ENCODE measurements around the gene DUS2. TPM values are rescaled to one million over a fixed set of nuclear protein-coding genes. Genes with fewer than 3 reads are reported as not detected.

Gene DUS2
- total RNA-seq, 1 donor from 2014 or later: 22.9 TPM

DNA sequence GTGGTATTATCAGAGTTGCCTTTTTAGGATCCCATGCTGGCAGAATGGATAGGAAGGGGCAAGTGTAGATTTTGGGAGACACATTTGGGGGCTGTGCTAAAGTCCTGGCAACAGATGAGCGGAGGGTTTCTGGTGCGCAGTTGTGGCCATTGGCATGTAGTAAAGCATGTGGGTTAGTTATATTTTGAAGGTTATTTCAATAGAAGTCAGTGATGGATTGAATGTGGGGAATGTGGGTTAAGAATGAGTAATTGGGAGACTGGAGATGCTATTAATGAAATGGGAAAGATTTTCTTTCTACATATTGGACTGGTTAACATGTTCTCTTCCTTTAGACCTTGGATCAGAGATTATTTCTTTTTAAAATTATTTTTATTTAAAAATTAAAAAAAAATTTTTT is 10.0 kb downstream of the DUS2 start:
- Mint-ChIP-seq H3K4me3 (no peak overlapping the region), H3K36me3 (peaks cover 6% of the 10 kb centered on the region), H3K4me1 (no peaks in the 10 kb centered on the region), H3K9me3 (no peaks in the 10 kb centered on the region), H3K27me3 (ENCODE audit: insufficient read depth, low read depth) (no peaks in the 10 kb centered on the region), H3K27ac (no peak overlapping the region)
- H3K36me3 ChIP-seq: no peaks in the 10 kb centered on the region
- TF ChIP-seq EZH2 (IDR thresholded peaks at IDR 0.05) (no peak), EZH2phosphoT487 (IDR thresholded peaks at IDR 0.05) (no peak)
- TF ChIP-seq, protein P1, sequence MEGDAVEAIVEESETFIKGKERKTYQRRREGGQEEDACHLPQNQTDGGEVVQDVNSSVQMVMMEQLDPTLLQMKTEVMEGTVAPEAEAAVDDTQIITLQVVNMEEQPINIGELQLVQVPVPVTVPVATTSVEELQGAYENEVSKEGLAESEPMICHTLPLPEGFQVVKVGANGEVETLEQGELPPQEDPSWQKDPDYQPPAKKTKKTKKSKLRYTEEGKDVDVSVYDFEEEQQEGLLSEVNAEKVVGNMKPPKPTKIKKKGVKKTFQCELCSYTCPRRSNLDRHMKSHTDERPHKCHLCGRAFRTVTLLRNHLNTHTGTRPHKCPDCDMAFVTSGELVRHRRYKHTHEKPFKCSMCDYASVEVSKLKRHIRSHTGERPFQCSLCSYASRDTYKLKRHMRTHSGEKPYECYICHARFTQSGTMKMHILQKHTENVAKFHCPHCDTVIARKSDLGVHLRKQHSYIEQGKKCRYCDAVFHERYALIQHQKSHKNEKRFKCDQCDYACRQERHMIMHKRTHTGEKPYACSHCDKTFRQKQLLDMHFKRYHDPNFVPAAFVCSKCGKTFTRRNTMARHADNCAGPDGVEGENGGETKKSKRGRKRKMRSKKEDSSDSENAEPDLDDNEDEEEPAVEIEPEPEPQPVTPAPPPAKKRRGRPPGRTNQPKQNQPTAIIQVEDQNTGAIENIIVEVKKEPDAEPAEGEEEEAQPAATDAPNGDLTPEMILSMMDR (IDR thresholded peaks at IDR 0.05): no peak
- H3K79me2 ChIP-seq (ENCODE audit: low read depth): no peaks in the 10 kb centered on the region
- no peak overlapping the region for H3K4me2 ChIP-seq
- H3K4me3 ChIP-seq: no peak overlapping the region
- no peak overlapping the region for H2AFZ ChIP-seq (replicated peaks)
- no peak for DNase-seq (ENCODE audit: low spot score)
- no peak overlapping the region for H3K27ac ChIP-seq
- no peaks in the 10 kb centered on the region for H3F3A ChIP-seq (ENCODE audit: low read depth)
- H3K27me3 ChIP-seq: no peaks in the 10 kb centered on the region
- no peaks in the 10 kb centered on the region for H3K9me3 ChIP-seq (ENCODE audit: low read depth)
- H3K4me1 ChIP-seq: no peaks in the 10 kb centered on the region
- no peak overlapping the region for H3K9ac ChIP-seq
- no peaks in the 10 kb centered on the region for H4K20me1 ChIP-seq (ENCODE audit: low read depth)

DNA sequence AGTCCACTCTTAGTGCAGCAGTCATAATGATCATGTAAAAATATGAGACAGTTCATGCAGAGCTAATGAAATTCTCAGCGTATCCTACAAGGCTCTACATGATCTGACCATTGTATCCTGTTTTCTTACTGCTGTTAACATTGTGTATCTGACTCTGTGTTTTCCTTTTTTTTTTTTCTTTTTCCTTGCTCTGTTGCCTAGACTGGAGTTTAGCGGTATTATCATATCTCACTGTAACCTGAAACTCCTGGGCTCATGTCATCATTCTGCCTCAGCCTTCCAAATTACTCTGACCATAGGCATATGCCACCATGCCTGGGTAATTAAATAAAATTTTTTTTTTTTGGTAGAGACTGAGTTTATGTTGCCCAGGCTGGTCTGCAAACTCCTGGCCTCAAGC is 12.1 kb downstream of the DUS2 start:
- Histone ChIP-seq H3K27ac (no peak overlapping the region), H3K4me1 (no peaks in the 10 kb centered on the region), H3K9me3 (ENCODE audit: low read depth) (no peaks in the 10 kb centered on the region), H3K27me3 (no peaks in the 10 kb centered on the region), H3F3A (ENCODE audit: low read depth) (no peaks in the 10 kb centered on the region), H3K79me2 (ENCODE audit: low read depth) (no peaks in the 10 kb centered on the region), H3K4me2 (no peak overlapping the region), H3K4me3 (no peak overlapping the region), H4K20me1 (ENCODE audit: low read depth) (peaks cover 3% of the 10 kb centered on the region), H3K36me3 (no peaks in the 10 kb centered on the region), H3K9ac (no peak overlapping the region), H2AFZ (replicated peaks) (no peak overlapping the region)
- Mint-ChIP-seq H3K9me3 (no peaks in the 10 kb centered on the region), H3K4me1 (no peaks in the 10 kb centered on the region), H3K27me3 (ENCODE audit: insufficient read depth, low read depth) (no peaks in the 10 kb centered on the region), H3K36me3 (peaks cover 11% of the 10 kb centered on the region), H3K4me3 (no peak overlapping the region), H3K27ac (no peak overlapping the region)
- DNase-seq (ENCODE audit: low spot score): no peak
- TF ChIP-seq, protein P1 (IDR thresholded peaks at IDR 0.05): no peak
- no peak for TF ChIP-seq EZH2 (IDR thresholded peaks at IDR 0.05)
- no peak for TF ChIP-seq EZH2phosphoT487 (IDR thresholded peaks at IDR 0.05)

DNA sequence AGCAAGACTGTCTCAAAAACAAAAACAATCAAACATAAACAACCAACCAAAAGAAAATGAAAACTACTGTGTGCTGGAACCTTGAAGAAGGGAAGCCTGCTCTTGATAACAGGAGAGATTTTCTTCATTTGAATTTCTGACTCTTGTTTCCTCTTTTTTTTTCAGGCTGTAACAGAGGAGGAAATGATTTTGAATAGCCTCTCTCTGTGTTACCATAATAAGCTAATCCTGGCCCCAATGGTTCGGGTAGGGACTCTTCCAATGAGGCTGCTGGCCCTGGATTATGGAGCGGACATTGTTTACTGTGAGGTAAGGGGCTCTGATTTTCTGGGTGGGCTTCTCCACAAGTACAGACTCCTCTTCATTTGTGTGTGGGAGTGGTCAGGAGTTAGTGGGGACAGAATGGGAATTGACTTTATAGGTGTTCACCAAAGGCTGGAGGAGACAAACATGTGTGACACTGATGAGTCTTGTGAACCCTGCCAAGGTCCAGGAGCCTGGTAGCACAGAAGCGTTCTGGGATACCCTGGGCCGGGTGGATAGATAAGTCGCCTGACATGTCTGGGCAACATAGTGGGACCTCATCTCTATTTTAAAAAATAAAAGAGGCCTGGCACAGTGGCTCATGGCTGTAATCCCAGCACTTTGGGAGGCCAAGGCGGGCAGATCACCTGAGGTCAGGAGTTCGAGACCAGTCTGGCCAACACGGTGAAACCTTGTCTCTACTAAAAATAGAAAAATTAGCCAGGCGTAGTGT is 14.9 kb downstream of the DUS2 start:
- Mint-ChIP-seq H3K9me3 (no peaks in the 10 kb centered on the region), H3K27ac (no peak overlapping the region)

More for the DNA sequence above, 14.9 kb downstream of the DUS2 start:
- Histone ChIP-seq H3K4me2 (no peak overlapping the region), H3K4me3 (no peak overlapping the region), H3K27ac (no peak overlapping the region), H3K9me3 (ENCODE audit: low read depth) (no peaks in the 10 kb centered on the region), H3F3A (ENCODE audit: low read depth) (no peaks in the 10 kb centered on the region), H3K36me3 (no peaks in the 10 kb centered on the region), H3K79me2 (ENCODE audit: low read depth) (no peaks in the 10 kb centered on the region), H4K20me1 (ENCODE audit: low read depth) (peaks cover 5% of the 10 kb centered on the region), H2AFZ (replicated peaks) (no peak overlapping the region), H3K9ac (peak overlapping the region; percentile 37), H3K4me1 (no peaks in the 10 kb centered on the region), H3K27me3 (no peaks in the 10 kb centered on the region)
- Mint-ChIP-seq H3K36me3 (peaks cover 9% of the 10 kb centered on the region), H3K4me3 (no peak overlapping the region), H3K4me1 (no peaks in the 10 kb centered on the region), H3K27me3 (ENCODE audit: insufficient read depth, low read depth) (no peaks in the 10 kb centered on the region)
- TF ChIP-seq, protein P1 (IDR thresholded peaks at IDR 0.05): no peak
- no peak for TF ChIP-seq EZH2phosphoT487 (IDR thresholded peaks at IDR 0.05)
- no peak for TF ChIP-seq EZH2 (IDR thresholded peaks at IDR 0.05)
- no peak for DNase-seq (ENCODE audit: low spot score)
